Stimulated activated naive CD4-positive, alpha-beta T cell treated with Interleukin-2 at 50 U/mL for 16 hours (primary cell): ENCODE data around the gene NT5C2.
"Not testable (repeated sequence)": the region's sequence is repeated elsewhere in the genome, so short reads cannot be mapped to it uniquely, and the experiment has no call there.

ENCODE experiments used
- DNase-seq: peaks from one replicate; lab custom pipeline; 2025; lab: John Stamatoyannopoulos, UW

Gene NT5C2

DNA sequence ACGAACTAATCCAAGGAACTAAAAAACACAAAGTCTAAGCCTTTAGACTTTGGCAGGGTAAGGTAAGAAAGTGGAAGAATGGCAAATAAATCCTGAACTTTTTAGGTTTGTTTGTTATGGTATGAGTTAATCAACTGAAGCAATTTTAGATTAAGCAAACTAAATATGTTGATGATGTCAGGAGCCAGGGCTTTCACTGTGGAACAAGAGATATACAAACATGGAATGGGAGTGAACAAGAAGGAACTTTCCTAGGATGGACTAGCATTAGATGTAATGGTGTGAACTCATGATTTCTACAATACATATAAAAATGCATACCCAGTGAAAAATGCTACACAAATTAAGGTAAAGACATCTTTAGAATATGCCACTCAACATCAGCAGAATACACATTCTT is 35.8 kb downstream of the NT5C2 start:
- no peak for DNase-seq

DNA sequence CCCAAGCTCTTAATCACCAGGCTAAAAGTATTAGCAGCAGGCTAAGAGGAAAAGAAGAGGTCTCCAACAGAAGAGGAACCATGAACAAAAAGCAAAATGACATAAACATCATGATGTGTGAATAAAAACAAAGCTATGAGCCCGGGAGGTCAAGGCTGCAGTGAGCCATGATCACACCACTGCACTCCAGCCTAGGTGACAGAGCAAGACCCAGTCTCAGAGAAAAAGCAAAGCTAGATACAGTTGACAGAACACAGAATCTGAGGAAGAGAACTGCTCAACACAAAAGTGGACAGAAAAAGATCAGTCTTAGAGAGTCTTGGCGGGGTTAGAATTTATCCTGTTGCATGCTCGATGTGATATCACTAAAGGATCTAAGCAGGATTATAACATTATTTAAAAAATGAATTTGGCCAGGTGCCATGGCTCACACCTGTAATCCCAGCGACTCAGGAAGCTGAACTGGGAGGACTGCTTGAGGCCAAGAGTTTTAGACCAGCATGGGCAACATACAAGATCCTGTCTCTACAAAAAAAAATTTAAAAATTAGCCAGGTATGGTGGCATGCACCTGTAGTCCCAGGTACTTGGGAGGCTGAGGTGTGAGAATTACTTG is 37.5 kb downstream of the NT5C2 start:
- DNase-seq = no peak

DNA sequence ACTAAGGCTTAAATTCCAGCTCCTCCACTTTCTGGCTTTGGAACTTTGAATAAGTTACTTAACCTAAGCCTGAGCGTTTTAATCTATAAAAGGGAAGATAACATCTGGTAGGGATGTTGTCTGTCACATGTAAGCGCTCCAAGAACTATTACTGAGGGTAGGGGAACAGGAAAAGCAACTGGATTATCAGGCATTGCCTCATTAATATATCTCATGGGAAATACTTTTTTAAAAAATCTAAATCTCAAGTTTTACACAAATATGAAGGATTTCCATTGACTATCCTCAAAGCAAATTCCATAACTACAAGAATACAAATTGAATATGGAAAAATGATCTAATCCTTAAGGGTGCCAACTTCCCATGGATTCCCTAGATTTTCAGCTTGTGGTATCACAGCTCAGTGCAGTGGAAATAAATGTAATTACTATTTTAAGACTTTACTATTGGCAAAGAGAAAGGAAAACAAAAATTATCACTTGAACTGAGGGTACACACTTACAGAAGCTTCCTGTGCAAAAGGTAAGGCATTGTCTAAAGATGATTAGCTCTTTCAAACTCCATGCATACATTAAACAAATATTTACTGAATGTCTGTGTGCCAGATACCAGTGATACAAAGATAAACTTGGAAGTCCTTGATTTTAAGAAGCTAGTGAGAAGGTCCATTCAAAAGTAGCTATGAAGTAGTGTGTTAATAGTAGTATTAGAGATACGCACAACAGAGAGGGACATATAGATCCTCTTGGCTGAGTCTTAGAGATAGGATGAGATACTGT is 38.4 kb downstream of the NT5C2 start:
- no peak for DNase-seq

DNA sequence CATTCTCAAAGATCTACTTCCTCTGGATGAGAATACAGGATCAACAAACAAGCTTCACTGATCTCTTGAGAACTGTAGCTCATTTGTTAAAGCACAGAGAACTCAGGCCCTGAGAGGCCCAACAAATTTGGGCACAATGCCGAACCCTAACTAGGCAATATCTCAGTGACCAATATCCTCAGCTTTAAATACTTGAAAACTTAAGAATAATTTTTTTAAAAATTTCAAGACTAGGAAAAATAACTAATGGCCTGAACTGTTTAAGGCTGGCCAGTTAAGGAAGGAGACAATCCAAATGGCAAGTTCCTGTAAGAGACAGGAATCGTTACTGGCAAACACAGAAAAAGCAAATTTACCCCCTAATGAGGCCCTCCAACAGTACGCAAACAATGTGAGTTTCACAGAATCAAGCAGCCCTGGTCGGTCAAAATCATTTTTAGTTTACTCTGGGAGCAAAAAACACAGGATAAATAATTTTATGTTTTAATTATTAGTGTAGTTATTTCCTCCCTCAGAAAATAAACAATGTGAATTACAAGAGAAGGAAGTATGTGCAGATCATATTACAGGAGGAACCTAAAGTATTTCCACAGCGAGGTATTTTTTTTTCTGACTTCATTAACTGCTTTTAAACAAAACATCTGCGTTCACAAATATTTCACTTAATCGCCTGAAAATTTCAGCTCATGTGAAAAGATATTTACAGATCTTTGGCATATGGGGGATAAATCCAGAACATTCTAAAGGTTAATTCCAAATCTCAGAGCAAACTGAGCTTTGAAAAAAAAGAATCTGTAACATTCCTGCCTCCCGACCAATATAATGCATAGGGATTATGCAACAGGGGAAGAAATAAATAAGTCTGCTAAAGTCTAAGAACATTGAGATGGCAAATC is 39.5 kb downstream of the NT5C2 start:
- no peak for DNase-seq

DNA sequence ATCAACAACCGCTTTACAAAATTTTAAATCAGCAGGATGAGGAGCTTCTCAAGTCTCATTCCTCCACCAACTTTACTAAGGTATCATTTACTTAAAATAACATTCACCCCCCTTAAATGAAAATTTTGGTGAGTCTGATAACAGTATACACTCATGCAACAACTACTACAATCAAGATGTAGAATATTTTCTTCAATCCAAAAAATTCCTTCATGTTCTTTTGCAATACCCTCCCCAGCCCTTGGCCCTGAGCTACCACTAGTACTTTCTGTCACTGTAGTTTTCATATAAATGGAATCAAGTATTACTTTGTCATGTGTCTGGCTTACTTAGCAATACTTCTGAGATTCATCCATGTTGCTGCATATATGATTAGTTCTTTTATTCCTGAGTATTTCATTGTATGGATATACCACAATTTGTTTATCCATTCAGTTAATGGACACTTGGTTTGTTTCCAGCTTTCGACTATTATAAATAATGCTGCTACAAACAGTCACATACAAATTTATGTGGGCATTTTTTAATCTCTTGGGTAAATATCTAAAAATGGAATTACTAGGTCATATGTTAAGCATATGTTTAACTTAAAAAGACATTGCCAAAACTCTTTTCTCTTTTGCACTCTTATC is 43.0 kb downstream of the NT5C2 start:
- no peak for DNase-seq

DNA sequence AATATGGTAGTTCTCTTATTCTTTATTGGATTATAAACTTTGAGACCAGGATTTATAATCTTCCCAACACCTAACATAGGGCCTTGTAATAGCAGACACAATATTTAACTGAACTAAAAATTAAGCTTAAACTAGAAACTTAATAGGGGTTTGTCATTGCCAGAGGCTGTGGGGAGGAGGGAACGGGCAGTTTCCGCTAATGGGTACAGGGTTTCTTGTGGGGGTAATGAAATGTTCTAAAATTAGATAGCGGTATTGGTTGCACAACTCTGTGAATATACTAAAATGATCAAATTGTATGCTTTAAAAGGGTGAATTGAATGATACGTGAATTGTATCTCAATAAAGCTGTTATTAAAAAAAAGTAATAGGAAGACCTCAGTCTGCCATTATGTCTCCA is 45.4 kb downstream of the NT5C2 start:
- DNase-seq = no peak

DNA sequence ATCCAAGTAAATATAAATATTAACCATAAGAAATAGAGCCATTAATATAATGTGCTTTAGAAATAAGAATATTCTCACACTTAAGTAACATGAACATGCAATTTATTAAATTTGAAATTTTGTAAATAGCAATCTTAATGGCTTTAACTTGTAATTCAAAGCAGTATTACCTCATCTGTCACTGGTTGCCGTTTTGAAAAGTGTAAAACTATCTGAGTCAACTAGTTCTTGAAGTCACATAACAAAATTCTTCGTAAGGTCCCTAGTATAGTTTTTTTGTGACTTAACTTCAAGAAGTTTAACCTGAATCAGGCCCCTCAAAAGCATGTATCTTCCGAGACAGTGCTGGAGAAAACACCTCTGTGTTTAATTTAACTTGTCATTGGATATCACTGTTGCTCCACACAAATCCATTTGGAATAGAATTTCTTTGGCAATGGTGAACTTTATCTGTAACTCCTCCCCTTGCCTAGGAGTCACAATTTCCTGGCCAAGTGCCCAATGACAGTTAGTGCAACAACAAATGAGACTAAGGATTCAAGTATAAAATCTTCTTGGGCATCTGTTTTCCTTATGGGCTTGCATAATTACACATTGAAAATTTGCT is 47.1 kb downstream of the NT5C2 start:
- no peak for DNase-seq

DNA sequence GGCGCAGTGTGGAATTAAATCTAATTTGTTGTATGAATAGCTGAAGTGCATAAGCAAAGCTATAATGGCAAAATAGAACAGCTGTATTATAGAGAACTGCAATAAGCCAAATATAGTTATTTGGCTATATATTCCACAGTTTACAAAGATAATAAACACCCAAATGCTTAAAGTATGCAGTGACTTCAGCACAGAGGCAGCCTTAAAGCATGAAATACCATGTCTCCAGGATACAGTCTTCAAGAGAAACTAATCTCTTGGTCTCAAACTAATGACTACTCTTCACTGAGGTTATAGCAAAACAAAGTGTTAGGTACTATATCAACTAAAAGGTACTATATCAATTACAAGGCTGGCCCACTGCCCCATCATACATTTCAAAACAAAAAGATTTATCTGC is 48.0 kb downstream of the NT5C2 start:
- no peak for DNase-seq

DNA sequence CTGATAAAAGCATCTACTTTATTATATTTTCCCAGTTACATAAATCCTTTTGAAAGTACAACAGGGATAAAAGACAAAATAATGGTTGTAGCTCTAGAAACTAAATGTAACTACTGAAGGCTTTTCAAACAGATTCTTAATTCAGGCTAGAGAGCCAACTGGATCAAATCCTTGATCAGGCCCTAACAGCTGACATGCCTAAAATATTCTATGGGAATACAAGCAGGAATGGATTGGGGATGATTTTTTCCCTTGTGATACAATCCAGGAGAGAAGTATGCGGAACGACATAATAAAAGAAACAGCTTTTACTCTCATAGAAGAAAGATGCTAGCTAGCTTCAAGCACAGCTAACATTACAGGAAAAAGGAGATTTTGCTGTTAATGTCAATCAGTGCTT is 49.0 kb downstream of the NT5C2 start:
- no peak for DNase-seq

DNA sequence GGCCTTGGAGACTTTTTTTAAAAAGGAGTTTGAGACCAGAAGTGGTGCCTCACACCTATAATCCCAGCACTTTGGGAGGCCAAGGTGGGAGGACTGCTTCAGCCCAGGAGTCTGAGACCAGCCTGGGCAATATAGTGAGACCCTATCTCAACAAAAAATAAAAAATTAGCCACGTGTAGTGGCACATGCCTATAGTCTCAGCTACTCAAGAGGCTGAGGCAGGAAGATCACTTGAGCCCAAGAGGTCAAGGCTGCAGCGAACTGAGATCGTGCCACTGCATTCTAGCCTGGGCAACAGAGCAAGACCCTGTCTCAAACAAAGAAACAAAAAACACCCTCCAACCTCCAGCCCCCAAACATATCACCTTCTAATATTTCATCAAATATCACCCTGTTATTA is 49.4 kb downstream of the NT5C2 start:
- not testable (repeated sequence) for DNase-seq

DNA sequence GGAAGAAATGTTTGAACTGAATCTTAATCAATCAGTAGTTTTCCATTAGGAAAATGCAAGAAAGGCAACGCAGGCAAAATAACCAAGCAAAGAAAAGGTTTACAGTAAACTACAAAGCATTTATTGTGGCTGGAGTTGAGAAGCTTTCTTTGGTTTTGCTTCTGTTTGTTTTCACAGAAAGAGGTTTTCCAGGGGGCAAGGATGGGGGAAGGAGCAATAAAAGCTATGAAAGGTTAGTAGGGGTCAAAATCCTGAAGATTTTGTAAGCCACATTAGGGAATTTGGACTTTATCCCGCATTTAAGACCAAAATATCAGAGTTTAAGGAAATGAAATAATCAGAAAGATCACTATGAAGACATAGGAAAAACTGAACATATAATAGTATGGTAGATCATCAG is 51.1 kb downstream of the NT5C2 start:
- no peak for DNase-seq

DNA sequence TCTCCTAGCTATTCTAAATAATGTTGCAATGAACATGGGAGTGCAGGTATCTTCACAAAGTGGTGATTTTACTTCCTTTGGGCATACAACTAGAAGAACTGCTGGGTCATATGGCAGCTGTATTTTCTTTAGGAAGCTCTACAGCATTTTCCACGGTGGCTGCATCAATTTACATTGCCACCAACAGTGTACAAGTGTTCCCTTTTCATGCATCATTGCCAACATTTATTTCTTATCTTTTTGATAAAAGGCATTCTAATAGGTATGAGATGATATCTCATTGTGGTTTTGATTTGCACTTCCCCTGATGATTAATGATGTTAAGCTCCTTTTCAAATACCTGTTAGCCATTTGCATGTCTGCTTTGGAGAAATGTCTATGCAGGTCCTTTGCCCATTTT is 52.6 kb downstream of the NT5C2 start:
- no peak for DNase-seq

DNA sequence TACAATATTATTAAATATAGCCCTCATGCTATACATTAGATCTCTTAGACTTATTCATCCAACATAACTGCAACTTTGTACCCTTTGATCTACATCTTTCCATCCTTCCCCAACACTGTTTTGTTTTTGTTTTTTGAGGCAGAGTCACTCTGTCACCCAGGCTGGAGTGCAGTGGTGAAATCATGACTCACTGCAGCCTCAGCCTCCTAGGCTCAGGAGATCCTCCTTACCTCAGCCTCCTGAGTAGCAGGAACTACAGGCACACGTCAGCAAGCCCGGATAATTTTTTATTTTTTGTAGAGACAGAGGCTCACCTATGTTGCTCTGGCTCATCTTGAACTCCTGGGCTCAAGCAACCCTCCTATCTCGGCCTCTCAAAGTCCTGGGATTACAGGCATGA is 53.3 kb downstream of the NT5C2 start:
- no peak for DNase-seq

DNA sequence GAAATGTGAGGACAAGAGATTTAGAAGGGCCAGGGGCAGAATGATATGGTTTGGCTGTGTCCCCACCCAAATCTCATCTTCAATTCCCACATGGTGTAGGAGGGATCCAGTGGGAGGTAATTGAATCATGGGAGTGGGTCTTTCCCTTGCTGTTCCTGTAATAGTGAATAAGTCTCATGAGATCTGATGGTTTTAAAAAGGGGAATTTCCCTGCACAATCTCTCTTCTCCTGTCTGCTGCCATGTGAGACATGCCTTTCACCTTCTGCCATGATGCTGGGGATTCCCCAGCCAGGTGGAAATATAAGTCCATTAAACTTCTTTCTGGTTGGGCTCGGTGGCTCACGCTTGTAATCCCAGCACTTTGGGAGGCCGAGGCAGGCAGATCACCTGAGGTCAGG is 57.9 kb downstream of the NT5C2 start:
- not testable (repeated sequence) for DNase-seq

DNA sequence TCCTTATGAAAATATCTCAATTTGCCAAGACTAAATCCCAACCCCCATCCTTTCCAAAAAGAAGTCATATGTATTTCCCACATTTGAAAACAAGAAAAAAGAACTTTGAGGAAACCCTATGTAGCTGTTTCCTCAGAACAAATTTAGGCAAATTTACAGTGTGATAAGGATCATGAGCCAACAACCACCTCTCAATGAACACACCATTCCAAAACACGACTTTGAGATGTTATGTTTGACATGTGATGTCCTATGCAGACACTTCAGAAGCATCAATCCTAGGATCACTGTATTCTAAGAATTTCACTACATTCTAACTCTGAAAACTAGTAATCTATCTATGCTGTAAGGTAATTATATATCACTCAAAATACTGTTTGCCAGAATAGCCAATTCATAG is 62.2 kb downstream of the NT5C2 start:
- no peak for DNase-seq

DNA sequence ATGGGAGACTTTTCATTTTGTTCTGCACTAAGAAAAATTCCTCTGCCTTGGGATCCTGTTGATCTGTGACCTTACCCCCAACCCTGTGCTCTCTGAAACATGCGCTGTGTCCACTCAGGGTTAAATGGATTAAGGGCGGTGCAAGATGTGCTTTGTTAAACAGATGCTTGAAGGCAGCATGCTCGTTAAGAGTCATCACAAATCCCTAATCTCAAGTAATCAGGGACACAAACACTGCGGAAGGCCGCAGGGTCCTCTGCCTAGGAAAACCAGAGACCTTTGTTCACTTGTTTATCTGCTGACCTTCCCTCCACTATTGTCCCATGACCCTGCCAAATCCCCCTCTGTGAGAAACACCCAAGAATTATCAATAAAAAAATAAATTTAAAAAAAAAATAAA is 62.9 kb downstream of the NT5C2 start:
- not testable (repeated sequence) for DNase-seq

DNA sequence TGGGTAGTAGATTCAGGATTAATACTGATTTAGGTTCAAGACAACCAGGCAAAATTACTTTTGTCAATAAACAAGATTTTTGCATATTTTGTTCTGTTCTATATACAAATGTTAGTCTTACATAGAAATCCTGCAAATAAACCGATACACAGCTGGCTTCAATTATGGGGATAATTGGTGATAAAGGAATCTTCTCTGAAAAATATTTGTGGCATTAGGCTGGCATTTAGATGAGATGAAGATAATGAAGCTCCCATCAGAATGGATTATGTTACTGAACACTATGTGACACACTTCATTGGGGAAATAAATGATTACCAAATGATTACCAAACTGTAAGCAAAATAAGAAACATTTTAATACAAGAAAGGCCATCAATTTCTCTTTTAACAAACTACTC is 65.8 kb downstream of the NT5C2 start:
- no peak for DNase-seq

DNA sequence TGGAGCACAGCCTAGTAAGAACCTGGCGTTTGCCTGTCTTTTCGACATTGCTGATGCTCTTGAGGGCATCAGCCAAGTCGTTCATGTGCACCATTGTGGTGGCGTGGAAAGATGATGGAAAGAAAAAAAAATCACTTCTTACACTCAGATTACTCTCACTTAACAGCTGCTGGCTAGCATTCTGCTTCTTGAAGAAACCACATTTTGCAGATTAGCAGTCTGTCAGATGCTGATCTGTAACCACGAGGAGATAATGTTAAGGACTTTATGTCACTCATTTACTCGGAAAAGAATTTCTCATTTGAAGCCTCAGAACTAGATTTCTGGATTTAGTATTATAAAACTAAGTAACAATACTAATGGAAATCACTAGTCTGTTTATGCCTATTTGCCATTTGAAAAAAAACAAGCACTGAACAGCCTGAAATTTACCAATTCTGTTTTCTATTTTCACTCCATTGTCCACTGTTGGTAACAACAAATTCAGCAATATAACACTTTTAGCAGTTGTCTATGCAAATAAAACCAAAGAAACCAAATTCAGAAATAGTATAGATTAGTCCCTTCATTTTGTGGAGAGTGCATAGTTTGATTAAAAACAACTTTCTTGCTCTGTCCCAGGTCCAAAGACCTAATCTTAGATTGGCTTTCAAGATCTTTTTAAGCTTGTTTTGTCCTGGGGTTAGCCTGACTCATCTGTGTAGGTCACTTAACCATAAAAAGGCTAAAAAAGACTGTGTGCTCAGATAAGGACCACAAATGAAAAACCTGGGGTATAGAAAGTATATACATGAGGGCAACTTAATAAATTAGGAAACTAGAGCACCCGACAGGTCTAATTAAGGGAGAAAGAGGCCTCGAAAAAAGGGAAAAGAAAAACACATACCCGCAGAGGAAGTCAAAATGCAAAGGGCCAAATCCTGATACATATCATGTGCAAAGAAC is 67.5 kb downstream of the NT5C2 start:
- no peak for DNase-seq

DNA sequence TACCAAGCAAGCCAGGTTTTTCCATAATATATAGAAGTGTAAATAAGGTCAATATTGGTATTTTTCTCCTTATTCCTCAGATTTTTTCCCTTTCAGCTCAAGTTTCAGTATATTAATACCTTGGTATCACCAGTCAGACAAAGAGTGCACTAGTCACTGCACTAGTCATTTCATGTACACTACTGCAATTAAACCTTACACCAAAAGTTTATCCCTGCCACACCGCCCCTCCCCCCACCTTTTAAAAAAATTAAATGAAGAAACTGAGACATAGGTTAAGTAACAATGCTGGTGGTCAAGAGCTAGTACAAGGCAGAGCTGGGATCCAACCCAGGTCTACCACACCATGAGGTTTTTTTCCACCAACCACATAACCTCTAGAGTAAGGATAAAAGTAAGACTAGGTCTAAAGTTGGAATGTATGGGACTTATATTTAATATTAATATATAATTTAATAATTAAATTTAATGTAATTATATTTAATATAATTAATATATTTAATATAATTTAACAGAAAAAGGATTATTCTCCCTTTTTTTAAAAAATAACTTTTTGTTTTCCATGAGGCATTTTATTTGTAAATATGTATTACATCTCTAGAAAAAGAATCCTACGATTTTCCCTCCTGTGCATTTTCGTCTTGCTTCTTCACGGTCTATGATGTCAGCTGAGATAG is 68.5 kb downstream of the NT5C2 start:
- no peak for DNase-seq

DNA sequence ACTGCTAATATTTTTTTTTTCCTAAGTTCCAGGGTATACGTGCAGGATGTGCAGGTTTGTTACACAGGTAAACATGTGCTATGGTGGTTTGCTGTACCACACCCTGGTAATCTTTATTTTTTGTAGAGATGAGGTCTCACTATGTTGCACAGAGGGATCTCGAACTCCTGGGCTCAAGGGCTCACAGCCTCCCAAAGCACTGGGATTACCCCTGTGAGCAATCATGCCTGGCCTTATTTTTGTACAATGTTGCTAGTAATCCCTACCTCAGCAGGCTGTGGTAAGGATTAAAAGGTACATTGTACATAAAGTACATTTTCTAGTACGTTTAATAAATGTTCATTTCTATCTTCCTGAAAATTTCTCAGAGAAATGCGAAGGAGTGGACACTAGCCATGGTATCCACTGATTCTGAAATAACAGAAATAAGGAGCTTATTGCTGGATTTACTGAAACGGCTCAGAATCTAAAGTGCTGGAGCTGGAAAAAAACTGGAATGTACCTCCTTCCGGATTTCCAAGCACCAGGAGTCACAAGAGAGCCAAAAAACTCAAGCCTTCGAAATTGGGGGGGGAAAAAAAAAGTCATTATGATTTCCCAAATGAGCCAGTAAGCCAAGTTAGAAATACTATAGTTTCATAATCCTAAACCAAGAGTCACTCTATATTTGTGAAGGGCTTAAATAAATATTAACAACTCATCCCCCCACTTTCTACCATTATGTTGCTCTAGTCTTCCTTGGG is 69.6 kb downstream of the NT5C2 start:
- DNase-seq = no peak
